Panc1 (cell line): ENCODE data around the gene VAMP2. TPM values are rescaled to one million over a fixed set of nuclear protein-coding genes. Genes with fewer than 3 reads are reported as not detected.
A peak's percentile ranks its signal among the peaks of the same experiment; 100 is the strongest.

Source experiments
- ATAC-seq: fragments of 200-7000 bp; cut with Tn5 transposase; 2 replicates; pipeline ENCODE4 v1.9.1; 2020; ENCODE audit warnings: mild to moderate bottlenecking, moderate library complexity
- BruUV-seq: library from RNA; stranded (reverse); fragments of 400-500 nt; replicated peaks from 2 replicates; lab custom pipeline; 2021; lab: Mats Ljungman, UMichigan
- CTCF ChIA-PET: fragments of 300-600 bp; sonication (Branson Sonifier 250); formaldehyde crosslinking; loops from one replicate; lab custom pipeline; 2022; ENCODE audit warnings: antibody characterized with exemption; lab: Charles Lee
- POLR2A ChIA-PET: fragments of 300-600 bp; sonication (Branson Sonifier 250); formaldehyde crosslinking; loops from one replicate; lab custom pipeline; 2022; ENCODE audit warnings: antibody characterized with exemption; lab: Charles Lee
- DNase-seq: peaks from one replicate; pipeline ENCODE4 v3.0.0-alpha.2; 2010; ENCODE audit warnings: low read depth, low spot score
- H3K27ac ChIP-seq: 2 replicates; pipeline ENCODE4 v1.5.1; 2011; ENCODE audit warnings: mild to moderate bottlenecking, low read length, inconsistent platforms
- H3K27me3 ChIP-seq: fragments of 200-500 bp; sonication (Bioruptor generic); 2 replicates; pipeline ENCODE4 v1.6.0; 2014; ENCODE audit warnings: low read length, inconsistent platforms; ENCODE audit not compliant: control insufficient read depth, insufficient read depth
- H3K36me3 ChIP-seq: fragments of 200-500 bp; sonication (Bioruptor generic); 2 replicates; pipeline ENCODE4 v1.5.1; 2014; ENCODE audit warnings: inconsistent platforms, mild to moderate bottlenecking, low read length, moderate library complexity; ENCODE audit not compliant: control insufficient read depth, insufficient read depth
- H3K4me1 ChIP-seq: 2 replicates; pipeline ENCODE4 v1.5.1; 2011; ENCODE audit warnings: inconsistent platforms, mild to moderate bottlenecking, low read length, moderate library complexity; ENCODE audit not compliant: control insufficient read depth, insufficient read depth
- H3K4me3 ChIP-seq, 2 experiments: 2 replicates each; pipeline ENCODE4 v1.5.1; 2011 to 2012; ENCODE audit warnings: low read depth in 2 of 2, low read length in 2 of 2, mild to moderate bottlenecking in 2 of 2, inconsistent platforms in 1 of 2, moderate library complexity in 1 of 2
- H3K9me3 ChIP-seq: fragments of 200-500 bp; sonication (Bioruptor generic); 2 replicates; pipeline ENCODE4 v1.5.1; 2014; ENCODE audit warnings: low read depth, mild to moderate bottlenecking, inconsistent platforms, low read length, moderate library complexity; ENCODE audit not compliant: control insufficient read depth, insufficient read depth
- POLR2AphosphoS5 ChIP-seq: IDR thresholded peaks from 2 replicates; pipeline ENCODE4 v1.6.1; 2012; ENCODE audit warnings: mild to moderate bottlenecking, low read depth, low read length, moderate library complexity
- SIN3A ChIP-seq: IDR thresholded peaks from 2 replicates; pipeline ENCODE4 v1.6.1; 2012; ENCODE audit warnings: low read depth, mild to moderate bottlenecking, low read length, moderate library complexity, borderline replicate concordance; ENCODE audit not compliant: insufficient read depth
- TCF7L2 ChIP-seq: IDR thresholded peaks from 2 replicates; pipeline ENCODE4 v1.6.1; 2011; ENCODE audit warnings: mild to moderate bottlenecking, low read depth, low read length, inconsistent platforms
- in situ Hi-C: cut with HindIII; loops from 2 replicates; pipeline ENCODE4 v1.10.0; 2016; ENCODE audit warnings: low sequenced_read_pairs, low pct_unique_long_range_greater_than_20kb
- intact Hi-C: fragments of 100-400 bp; cut with micrococcal nuclease; formaldehyde crosslinking; loops from one replicate; pipeline ENCODE4 v1.10.0; 2022; ENCODE audit not compliant: unreplicated experiment
- microRNA-seq: library from miRNA; unstranded; fragments of <30 nt; microRNA quantifications from one replicate; pipeline ENCODE4 v1.1.0, GENCODE V29; 2020; ENCODE audit not compliant: unreplicated experiment
- total RNA-seq: library from RNA; stranded (reverse); gene quantifications from one replicate; pipeline ENCODE4 v1.2.1, GENCODE V29; 2021; ENCODE audit not compliant: unreplicated experiment
- TF ChIP-seq, protein P1 (sequence below): fragments of 450-650 bp; IDR thresholded peaks from 2 replicates; pipeline ENCODE4 v1.5.1; 2017; ENCODE audit warnings: mild to moderate bottlenecking
- TF ChIP-seq, protein P2 (sequence below), 2 experiments: IDR thresholded peaks; 2 replicates each; pipeline ENCODE4 v1.6.1; 2011 to 2012; ENCODE audit warnings: low read depth in 2 of 2, control low read depth in 1 of 2, low read length in 1 of 2, mild to moderate bottlenecking in 1 of 2, moderate library complexity in 1 of 2; ENCODE audit not compliant: insufficient read depth in 1 of 2

The VAMP2 gene
- total RNA-seq, 1 experiment from 2014 or later: 28.6 TPM

GRCh38 chr17:8110456-8110804, 52.3 kb downstream of the VAMP2 start:
- Histone ChIP-seq H3K4me1 (no peaks in the 10 kb centered on the region), H3K36me3 (no peaks in the 10 kb centered on the region), H3K27me3 (no peaks in the 10 kb centered on the region), H3K9me3 (no peaks in the 10 kb centered on the region), H3K4me3 (no peak overlapping the region), H3K27ac (no peak overlapping the region)
- BruUV-seq: no TSS peak
- intact Hi-C loops: no loop called here
- ChIA-PET CTCF (interaction anchor here (0.6 to 0.9 kb wide), 2 partner anchors 50 to 407 kb away, joined by 4 to 5 read pairs; no protein-coding TSS in a partner anchor), POLR2A (interaction anchor here (0.6 kb wide), 1 partner anchor 255 kb away, joined by 10 read pairs; no protein-coding TSS in a partner anchor)
- in situ Hi-C loops: no loop called here
- DNase-seq (no peak), ATAC-seq (no peak)
- TF ChIP-seq, protein P1, sequence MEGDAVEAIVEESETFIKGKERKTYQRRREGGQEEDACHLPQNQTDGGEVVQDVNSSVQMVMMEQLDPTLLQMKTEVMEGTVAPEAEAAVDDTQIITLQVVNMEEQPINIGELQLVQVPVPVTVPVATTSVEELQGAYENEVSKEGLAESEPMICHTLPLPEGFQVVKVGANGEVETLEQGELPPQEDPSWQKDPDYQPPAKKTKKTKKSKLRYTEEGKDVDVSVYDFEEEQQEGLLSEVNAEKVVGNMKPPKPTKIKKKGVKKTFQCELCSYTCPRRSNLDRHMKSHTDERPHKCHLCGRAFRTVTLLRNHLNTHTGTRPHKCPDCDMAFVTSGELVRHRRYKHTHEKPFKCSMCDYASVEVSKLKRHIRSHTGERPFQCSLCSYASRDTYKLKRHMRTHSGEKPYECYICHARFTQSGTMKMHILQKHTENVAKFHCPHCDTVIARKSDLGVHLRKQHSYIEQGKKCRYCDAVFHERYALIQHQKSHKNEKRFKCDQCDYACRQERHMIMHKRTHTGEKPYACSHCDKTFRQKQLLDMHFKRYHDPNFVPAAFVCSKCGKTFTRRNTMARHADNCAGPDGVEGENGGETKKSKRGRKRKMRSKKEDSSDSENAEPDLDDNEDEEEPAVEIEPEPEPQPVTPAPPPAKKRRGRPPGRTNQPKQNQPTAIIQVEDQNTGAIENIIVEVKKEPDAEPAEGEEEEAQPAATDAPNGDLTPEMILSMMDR: peak; percentile 64
- TF ChIP-seq POLR2AphosphoS5 (no peak), SIN3A (no peak)

DNA sequence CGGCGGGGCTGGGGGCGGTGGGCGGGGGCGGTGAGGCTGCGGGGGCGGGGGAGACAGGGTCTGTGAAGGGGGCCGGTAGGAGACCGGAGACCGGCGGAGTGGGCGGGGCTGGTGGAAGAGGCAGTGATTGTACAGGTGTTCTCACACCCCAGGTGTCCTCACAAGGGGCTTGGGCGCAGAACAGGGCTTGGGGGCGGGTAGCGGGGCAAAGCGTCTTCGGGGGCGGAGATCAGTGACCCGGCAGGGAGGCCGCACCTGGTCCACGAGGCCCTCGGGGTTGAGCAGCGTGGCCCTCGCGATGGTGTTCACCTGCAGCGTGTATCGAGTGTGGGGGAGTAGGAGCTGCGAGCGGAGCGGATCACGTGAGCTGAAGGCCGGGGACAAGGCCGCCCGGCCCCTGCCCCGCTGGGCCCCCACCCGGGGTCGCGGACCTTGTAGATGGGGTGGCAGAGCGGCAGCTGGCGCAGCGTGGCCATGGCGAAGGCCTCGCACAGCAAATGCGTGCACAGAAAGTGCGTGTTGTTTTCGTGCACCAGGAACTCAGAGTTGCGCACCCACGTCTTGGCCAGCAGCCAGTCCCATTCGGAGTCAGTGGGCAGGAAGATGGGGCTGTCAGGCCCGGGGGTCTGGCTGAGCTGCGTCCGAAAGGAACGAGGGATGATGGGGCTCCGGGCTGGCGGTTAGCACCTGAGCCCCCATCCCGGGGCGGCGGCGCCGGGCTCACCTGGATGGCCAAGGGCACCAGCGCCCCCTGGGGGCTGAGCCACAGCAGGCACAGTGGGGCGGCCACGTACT, 52.9 kb downstream of the VAMP2 start:
- H3K9me3 ChIP-seq: no peaks in the 10 kb centered on the region
- ATAC-seq: peak; percentile 90
- H3K27ac ChIP-seq: no peak overlapping the region
- CTCF ChIA-PET: no interaction called here
- no peaks in the 10 kb centered on the region for H3K36me3 ChIP-seq
- TF ChIP-seq POLR2AphosphoS5 (no peak), SIN3A (no peak), TCF7L2 (no peak)
- TF ChIP-seq, protein P2, sequence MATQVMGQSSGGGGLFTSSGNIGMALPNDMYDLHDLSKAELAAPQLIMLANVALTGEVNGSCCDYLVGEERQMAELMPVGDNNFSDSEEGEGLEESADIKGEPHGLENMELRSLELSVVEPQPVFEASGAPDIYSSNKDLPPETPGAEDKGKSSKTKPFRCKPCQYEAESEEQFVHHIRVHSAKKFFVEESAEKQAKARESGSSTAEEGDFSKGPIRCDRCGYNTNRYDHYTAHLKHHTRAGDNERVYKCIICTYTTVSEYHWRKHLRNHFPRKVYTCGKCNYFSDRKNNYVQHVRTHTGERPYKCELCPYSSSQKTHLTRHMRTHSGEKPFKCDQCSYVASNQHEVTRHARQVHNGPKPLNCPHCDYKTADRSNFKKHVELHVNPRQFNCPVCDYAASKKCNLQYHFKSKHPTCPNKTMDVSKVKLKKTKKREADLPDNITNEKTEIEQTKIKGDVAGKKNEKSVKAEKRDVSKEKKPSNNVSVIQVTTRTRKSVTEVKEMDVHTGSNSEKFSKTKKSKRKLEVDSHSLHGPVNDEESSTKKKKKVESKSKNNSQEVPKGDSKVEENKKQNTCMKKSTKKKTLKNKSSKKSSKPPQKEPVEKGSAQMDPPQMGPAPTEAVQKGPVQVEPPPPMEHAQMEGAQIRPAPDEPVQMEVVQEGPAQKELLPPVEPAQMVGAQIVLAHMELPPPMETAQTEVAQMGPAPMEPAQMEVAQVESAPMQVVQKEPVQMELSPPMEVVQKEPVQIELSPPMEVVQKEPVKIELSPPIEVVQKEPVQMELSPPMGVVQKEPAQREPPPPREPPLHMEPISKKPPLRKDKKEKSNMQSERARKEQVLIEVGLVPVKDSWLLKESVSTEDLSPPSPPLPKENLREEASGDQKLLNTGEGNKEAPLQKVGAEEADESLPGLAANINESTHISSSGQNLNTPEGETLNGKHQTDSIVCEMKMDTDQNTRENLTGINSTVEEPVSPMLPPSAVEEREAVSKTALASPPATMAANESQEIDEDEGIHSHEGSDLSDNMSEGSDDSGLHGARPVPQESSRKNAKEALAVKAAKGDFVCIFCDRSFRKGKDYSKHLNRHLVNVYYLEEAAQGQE (IDR thresholded peaks at IDR 0.05; ENCODE audit: insufficient read depth in 1 of 2, low read depth in 2 of 2, low read length in 1 of 2): no peak
- TF ChIP-seq, protein P1: peak; percentile 91
- H3K27me3 ChIP-seq: no peaks in the 10 kb centered on the region
- H3K4me3 ChIP-seq: no peak overlapping the region
- no peak for DNase-seq
- POLR2A ChIA-PET: no interaction called here
- BruUV-seq: no TSS peak
- in situ Hi-C loops: no loop called here
- intact Hi-C loops: no loop called here
- H3K4me1 ChIP-seq: no peaks in the 10 kb centered on the region

Small RNA genes within 50 kb of the gene (microRNA-seq; reads per million reads assigned to microRNA genes)
- gene MIR4521 (261 reads per million, percentile 65 among the genes with 10 or more reads in this experiment), gene MIR6883 (not detected)

Other genes starting within 250 kb of the VAMP2 start
- 2.6 TPM for gene RNF227, start 246.7 kb downstream of the VAMP2 start, total RNA-seq
- 3.5 TPM for gene KCNAB3, start 233.1 kb downstream of the VAMP2 start, total RNA-seq
- gene TRAPPC1, start 231.0 kb downstream of the VAMP2 start, total RNA-seq: 154 TPM
- 60.5 TPM for gene CNTROB, start 230.7 kb downstream of the VAMP2 start, total RNA-seq
- gene GUCY2D, start 160.3 kb downstream of the VAMP2 start, total RNA-seq: not detected
- not detected for gene ALOX15B, start 123.9 kb downstream of the VAMP2 start, total RNA-seq
- gene ALOX12B, start 75.2 kb downstream of the VAMP2 start, total RNA-seq: not detected
- 0.46 TPM for gene ALOXE3, start 44.4 kb downstream of the VAMP2 start, total RNA-seq
- 4.0 TPM for gene HES7, start 38.8 kb downstream of the VAMP2 start, total RNA-seq
- 17.1 TPM for gene PER1, start 10.5 kb downstream of the VAMP2 start, total RNA-seq
- 10.6 TPM for gene TMEM107, start 13.4 kb upstream of the VAMP2 start, total RNA-seq
- 9.3 TPM for gene BORCS6, start 27.2 kb upstream of the VAMP2 start, total RNA-seq
- 85.8 TPM for gene AURKB, start 47.6 kb upstream of the VAMP2 start, total RNA-seq
- 34.2 TPM for gene CTC1, start 85.1 kb upstream of the VAMP2 start, total RNA-seq
- gene PFAS, start 86.3 kb upstream of the VAMP2 start, total RNA-seq: 73.0 TPM
- 16.7 TPM for gene RANGRF, start 125.7 kb upstream of the VAMP2 start, total RNA-seq
- gene SLC25A35, start 132.5 kb upstream of the VAMP2 start, total RNA-seq: 22.0 TPM
- not detected for gene ARHGEF15, start 147.3 kb upstream of the VAMP2 start, total RNA-seq
- gene ODF4, start 176.9 kb upstream of the VAMP2 start, total RNA-seq: not detected
- 865 TPM for gene RPL26, start 220.2 kb upstream of the VAMP2 start, total RNA-seq
- gene RNF222, start 234.9 kb upstream of the VAMP2 start, total RNA-seq: not detected